ENCODE measurements around the gene LMX1B. TPM values are rescaled to one million over a fixed set of nuclear protein-coding genes. Genes with fewer than 3 reads are reported as not detected.
"Not testable (repeated sequence)": the region's sequence is repeated elsewhere in the genome, so short reads cannot be mapped to it uniquely, and the experiment has no call there.

The LMX1B gene
- total and polyA plus RNA-seq, 7 donors = 0.01 to 0.26 (median 0.08) TPM; not detected in 1

DNA sequence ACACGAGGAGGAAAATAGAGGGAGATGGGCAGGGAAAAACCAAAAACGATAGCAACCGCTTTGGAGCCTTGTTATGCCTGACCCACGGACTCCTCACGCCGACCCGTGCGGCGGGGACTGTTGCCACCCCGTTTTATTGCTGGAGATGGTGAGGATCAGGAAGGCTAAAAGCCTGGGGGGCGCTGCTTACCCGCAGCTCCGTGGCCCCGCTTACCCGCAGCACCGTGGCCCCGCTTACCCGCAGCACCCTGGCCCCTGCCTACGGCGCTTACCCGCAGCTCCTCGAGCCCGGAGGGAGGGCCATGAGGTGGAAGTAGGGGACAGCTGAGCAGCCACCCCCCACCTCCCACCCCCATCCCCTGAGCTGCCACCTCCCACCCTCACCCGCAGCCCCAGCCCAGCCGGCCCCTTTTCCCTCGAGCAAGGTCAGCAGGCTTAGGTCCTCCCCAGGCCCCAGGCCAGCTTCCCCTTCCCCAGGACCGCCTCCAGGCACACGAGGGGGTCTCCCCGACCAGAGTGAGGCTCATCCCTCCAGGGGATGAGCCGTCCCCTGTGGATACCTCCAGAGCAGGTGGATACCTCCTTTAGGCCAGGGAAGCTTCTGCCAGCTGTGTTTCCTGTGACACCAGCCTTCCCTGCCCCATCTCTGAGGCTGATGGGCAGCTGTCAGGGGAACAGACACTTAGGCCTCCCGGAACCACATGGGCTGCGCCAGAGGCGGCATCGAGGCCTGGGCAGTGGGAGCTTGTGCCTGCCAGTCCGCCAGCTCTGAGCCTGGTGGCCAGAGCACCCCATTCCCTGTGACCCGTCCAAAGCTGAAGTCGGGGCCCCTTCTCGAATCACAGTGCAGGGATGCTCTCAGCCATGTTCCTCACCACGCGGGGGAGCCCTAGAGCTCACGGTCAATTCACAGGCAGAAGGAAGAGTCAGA is 92.3 kb downstream of the LMX1B start:
- H3K36me3 ChIP-seq (ENCODE audit: insufficient read depth in 1 of 2, low read depth in 1 of 2) = no peaks in the 10 kb centered on the region
- peak; percentile 60 to 84 for DNase-seq
- H3K4me3 ChIP-seq = peak overlapping the region; percentile 57
- H3K9me3 ChIP-seq = no peaks in the 10 kb centered on the region
- H3K4me1 ChIP-seq = peaks cover 15% of the 10 kb centered on the region
- ATAC-seq = peak; percentile 78 to 91 (median 80)
- peaks cover 0 to 38% (median 10%) of the 10 kb centered on the region in 3 donors for H3K27me3 ChIP-seq (ENCODE audit: insufficient read depth in 3 of 3, low read length in 2 of 3)
- intact Hi-C loops (cut with DNase I) = loop anchor here (1.0 kb wide), 1 partner anchor 75 kb away; no protein-coding TSS in a partner anchor
- TF ChIP-seq, protein P1, sequence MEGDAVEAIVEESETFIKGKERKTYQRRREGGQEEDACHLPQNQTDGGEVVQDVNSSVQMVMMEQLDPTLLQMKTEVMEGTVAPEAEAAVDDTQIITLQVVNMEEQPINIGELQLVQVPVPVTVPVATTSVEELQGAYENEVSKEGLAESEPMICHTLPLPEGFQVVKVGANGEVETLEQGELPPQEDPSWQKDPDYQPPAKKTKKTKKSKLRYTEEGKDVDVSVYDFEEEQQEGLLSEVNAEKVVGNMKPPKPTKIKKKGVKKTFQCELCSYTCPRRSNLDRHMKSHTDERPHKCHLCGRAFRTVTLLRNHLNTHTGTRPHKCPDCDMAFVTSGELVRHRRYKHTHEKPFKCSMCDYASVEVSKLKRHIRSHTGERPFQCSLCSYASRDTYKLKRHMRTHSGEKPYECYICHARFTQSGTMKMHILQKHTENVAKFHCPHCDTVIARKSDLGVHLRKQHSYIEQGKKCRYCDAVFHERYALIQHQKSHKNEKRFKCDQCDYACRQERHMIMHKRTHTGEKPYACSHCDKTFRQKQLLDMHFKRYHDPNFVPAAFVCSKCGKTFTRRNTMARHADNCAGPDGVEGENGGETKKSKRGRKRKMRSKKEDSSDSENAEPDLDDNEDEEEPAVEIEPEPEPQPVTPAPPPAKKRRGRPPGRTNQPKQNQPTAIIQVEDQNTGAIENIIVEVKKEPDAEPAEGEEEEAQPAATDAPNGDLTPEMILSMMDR (IDR thresholded peaks at IDR 0.05) = peak; percentile 67
- WGBS, 3 donors = 26 to 37% (median 36%) methylated on average over 39 to 41 of the region's 41 CpGs
- no peak overlapping the region for H3K27ac ChIP-seq

DNA sequence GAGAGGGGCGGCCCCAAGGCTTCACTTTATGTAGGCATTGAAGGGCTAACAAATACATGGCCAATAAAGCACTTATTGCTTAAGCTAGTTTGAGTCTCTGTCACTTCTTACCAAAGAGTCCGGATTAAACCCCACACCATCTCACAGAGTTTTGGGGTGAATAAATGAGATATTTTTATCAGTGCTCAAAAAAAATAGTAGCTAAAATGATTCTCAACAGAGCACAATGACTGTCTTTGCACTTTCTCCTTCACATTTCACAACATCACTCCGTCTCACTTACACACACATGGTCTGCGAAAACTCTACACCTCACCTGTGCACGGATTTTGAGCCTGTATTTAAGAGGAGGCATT is 92.9 kb downstream of the LMX1B start:
- H3K36me3 ChIP-seq (ENCODE audit: insufficient read depth in 1 of 2, low read depth in 1 of 2) = no peaks in the 10 kb centered on the region
- ATAC-seq = no peak
- TF ChIP-seq, protein P1 (IDR thresholded peaks at IDR 0.05) = no peak
- no peak for DNase-seq
- H3K27me3 ChIP-seq (ENCODE audit: insufficient read depth in 3 of 3, low read length in 2 of 3) = peaks cover 0 to 38% (median 8%) of the 10 kb centered on the region in 3 donors
- peaks cover 15% of the 10 kb centered on the region for H3K4me1 ChIP-seq
- 59 to 63% (median 62%) methylated on average over 5 of the region's 5 CpGs for WGBS, 3 donors
- H3K9me3 ChIP-seq = no peaks in the 10 kb centered on the region
- intact Hi-C loops (cut with DNase I) = no loop called here
- H3K4me3 ChIP-seq = no peak overlapping the region
- no peak overlapping the region for H3K27ac ChIP-seq

DNA sequence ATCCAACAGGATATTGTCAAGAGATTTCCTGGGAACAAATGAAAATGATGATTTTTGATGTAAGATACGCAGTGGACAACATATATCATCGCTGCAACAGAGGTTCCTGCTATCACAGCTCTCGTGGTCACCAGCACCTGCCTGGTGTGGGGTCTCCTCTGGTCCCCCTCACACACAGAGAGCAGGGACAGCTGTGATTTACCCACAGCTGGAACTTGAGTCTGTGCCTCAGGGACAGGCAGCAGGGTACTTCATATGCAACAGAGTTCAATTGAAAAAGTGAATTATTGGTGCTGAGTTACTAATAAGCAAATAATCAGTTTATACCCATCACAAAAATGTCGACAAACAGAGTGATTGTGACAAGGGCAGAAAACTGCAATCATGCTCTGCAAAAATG is 93.4 kb downstream of the LMX1B start:
- Histone ChIP-seq H3K27me3 (ENCODE audit: insufficient read depth in 3 of 3, low read length in 2 of 3) (peaks cover 0 to 35% (median 8%) of the 10 kb centered on the region in 3 donors), H3K9me3 (no peaks in the 10 kb centered on the region), H3K4me1 (peaks cover 15% of the 10 kb centered on the region), H3K4me3 (no peak overlapping the region), H3K36me3 (ENCODE audit: insufficient read depth in 1 of 2, low read depth in 1 of 2) (no peaks in the 10 kb centered on the region), H3K27ac (no peak overlapping the region)
- DNase-seq = no peak
- 52 to 53% (median 53%) methylated on average over 4 of the region's 4 CpGs for WGBS, 3 donors
- intact Hi-C loops (cut with DNase I) = no loop called here
- no peak for ATAC-seq
- TF ChIP-seq, protein P1 (IDR thresholded peaks at IDR 0.05) = no peak

DNA sequence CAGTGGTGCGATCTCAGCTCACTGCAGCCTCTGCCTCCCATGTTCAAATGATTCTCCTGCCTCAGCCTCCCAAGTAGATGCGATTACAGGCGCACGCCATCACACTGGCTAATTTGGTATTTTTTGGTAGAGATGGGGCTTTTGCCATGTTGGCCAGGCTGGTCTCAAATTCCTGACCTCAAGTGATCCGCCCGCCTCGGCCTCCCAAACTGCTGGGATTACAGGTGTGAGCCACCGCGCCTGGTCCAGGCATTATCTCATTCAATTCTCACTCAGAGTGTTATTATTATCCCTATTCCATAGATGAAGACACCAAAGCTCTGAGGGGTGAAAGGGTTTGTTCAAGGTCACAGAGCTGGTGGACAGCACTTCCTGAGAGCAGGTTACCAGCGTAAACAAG is 94.0 kb downstream of the LMX1B start:
- Histone ChIP-seq H3K27me3 (ENCODE audit: insufficient read depth in 3 of 3, low read length in 2 of 3) (peaks cover 0 to 29% (median 8%) of the 10 kb centered on the region in 3 donors), H3K4me1 (peaks cover 15% of the 10 kb centered on the region)
- DNase-seq; H3K4me3 ChIP-seq; H3K36me3 ChIP-seq (ENCODE audit: insufficient read depth in 1 of 2, low read depth in 1 of 2); intact Hi-C loops (cut with DNase I); ATAC-seq; H3K9me3 ChIP-seq; H3K27ac ChIP-seq: not testable (repeated sequence)
- 88 to 95% (median 94%) methylated on average over 10 of the region's 10 CpGs for whole genome bisulfite sequencing, 3 donors

DNA sequence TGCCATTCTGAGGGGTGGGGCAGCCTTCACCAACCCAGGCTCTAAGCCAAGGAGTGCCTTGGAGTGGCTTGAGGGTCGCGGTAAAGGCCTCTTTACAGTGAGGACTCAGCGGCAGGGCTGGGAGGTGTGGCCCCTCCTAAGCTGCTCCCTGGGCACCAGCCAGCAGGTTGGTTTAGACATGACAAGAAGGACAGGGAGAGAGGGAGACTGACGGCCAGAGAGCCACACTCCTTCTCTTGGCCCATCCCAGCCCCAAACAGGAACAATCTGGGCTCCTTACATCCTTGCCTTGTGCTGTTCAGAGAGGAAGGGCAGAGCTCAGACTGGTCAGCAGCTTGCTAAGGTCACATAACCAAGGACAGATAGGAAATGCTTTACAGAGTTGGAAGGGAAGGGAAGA is 94.5 kb downstream of the LMX1B start:
- WGBS, 3 donors = 43 to 67% (median 58%) methylated on average over 4 of the region's 4 CpGs
- TF ChIP-seq, protein P1 (IDR thresholded peaks at IDR 0.05) = no peak
- intact Hi-C loops (cut with DNase I) = no loop called here
- Histone ChIP-seq H3K36me3 (ENCODE audit: insufficient read depth in 1 of 2, low read depth in 1 of 2) (no peaks in the 10 kb centered on the region), H3K4me1 (peaks cover 15% of the 10 kb centered on the region), H3K27me3 (ENCODE audit: insufficient read depth in 3 of 3, low read length in 2 of 3) (peaks cover 0 to 24% (median 6%) of the 10 kb centered on the region in 3 donors), H3K27ac (no peak overlapping the region), H3K9me3 (no peaks in the 10 kb centered on the region), H3K4me3 (no peak overlapping the region)
- DNase-seq (no peak), ATAC-seq (no peak)
